Cardiac fibroblast (primary cell): Measurements from ENCODE around the gene NCKAP1.
"Not testable (repeated sequence)": the region's sequence is repeated elsewhere in the genome, so short reads cannot be mapped to it uniquely, and the experiment has no call there.

Source experiments
- DNase-seq, 2 donors: peaks; one replicate each; pipeline versions ENCODE4 v3.0.0 to v3.0.0-alpha.2; 2010; ENCODE audit warnings: low read depth in 2 of 2
- H3K4me3 ChIP-seq, 2 donors: replicated peaks in 1 of 2; 1 replicate in 1 of 2; 2 replicates in 1 of 2; pipeline ENCODE4 v1.5.1; 2011; ENCODE audit warnings: low read depth in 2 of 2, low read length in 2 of 2, mild to moderate bottlenecking in 2 of 2, moderate library complexity in 1 of 2
- TF ChIP-seq, protein P1 (sequence below): IDR thresholded peaks from one replicate; pipeline ENCODE4 v1.5.1; 2011; ENCODE audit warnings: low read depth, mild to moderate bottlenecking, low read length, inconsistent platforms

The NCKAP1 gene

DNA sequence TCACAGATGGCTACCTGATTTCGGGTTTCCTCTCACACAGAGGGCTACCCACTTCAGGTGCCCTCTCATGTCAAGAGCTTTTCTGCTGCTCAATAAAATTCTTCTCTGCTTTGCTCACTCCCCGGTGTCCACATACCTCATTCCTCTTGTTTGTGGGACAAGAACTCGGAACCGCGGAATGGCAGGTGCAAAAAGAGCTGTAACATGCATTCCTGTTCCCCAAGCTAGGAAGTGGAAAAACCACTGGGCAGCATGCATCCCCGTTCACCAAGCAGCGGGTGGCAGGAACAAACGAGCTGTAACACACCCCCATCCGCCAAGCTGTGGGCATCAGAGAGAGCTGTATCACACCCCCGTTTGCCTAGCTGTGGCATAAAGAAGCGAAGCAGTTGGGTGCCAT lies 144.6 kb downstream of the NCKAP1 start:
- DNase-seq, result no peak
- TF ChIP-seq, protein P1, sequence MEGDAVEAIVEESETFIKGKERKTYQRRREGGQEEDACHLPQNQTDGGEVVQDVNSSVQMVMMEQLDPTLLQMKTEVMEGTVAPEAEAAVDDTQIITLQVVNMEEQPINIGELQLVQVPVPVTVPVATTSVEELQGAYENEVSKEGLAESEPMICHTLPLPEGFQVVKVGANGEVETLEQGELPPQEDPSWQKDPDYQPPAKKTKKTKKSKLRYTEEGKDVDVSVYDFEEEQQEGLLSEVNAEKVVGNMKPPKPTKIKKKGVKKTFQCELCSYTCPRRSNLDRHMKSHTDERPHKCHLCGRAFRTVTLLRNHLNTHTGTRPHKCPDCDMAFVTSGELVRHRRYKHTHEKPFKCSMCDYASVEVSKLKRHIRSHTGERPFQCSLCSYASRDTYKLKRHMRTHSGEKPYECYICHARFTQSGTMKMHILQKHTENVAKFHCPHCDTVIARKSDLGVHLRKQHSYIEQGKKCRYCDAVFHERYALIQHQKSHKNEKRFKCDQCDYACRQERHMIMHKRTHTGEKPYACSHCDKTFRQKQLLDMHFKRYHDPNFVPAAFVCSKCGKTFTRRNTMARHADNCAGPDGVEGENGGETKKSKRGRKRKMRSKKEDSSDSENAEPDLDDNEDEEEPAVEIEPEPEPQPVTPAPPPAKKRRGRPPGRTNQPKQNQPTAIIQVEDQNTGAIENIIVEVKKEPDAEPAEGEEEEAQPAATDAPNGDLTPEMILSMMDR, result no peak
- no peak overlapping the region for H3K4me3 ChIP-seq

DNA sequence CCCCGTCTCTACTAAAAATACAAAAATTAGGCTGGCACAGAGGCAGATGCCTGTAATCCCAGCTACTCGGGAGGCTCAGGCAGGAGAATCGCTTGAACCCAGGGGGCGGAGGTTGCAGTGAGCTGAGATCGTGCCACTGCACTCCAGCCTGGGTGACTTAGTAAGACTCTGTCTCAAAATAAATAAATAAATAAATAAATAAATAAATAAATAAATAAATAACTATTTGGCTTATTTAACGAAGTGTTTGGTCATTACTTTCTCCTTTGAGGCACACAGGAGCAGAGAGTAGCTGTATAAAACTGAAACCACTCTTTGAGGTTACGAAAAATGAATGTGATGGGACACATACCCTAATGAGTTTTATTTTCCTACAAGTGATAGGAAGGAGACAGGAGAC lies 145.2 kb downstream of the NCKAP1 start:
- not testable (repeated sequence) for DNase-seq, H3K4me3 ChIP-seq

DNA sequence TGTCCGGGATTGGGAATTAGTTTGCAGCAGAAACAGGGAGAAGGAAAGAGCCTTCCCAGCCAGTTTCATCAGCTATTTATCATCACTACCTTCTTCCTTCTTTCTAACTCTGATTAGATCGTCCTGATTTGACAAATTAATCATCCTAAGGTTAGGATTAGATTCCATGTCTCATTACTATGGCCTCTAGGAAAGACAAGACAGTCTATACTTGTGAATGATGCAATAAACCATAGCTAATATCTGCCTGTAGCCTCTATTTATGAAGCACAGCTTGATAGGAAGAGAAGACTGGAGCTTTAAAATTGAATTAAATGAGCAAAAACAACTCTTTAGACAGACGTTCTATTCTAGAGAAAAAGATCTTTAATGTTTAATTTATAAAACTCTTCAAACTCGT lies 146.6 kb downstream of the NCKAP1 start:
- DNase-seq, result no peak
- no peak overlapping the region for H3K4me3 ChIP-seq
- TF ChIP-seq, protein P1, result no peak

- TF ChIP-seq, protein P1, result no peak
- no peak overlapping the region for H3K4me3 ChIP-seq
- DNase-seq, result no peak
Observed at GRCh38 chr2:182890773-182891378, 147.4 kb downstream of the NCKAP1 start.

- H3K4me3 ChIP-seq, result no peak overlapping the region
- TF ChIP-seq, protein P1, result no peak
- no peak for DNase-seq
Observed at GRCh38 chr2:182890305-182890704, 148.0 kb downstream of the NCKAP1 start.

- DNase-seq, result no peak
- no peak overlapping the region for H3K4me3 ChIP-seq
- TF ChIP-seq, protein P1, result no peak
Observed at GRCh38 chr2:182887753-182888415, 150.4 kb downstream of the NCKAP1 start.

- TF ChIP-seq, protein P1, result no peak
- no peak for DNase-seq
- H3K4me3 ChIP-seq, result no peak overlapping the region
Observed at GRCh38 chr2:182887093-182887492, 151.2 kb downstream of the NCKAP1 start.
